Smooth muscle cell (in vitro differentiated cells): ENCODE results near the gene SLAIN1. TPM values are rescaled to one million over a fixed set of nuclear protein-coding genes. Genes with fewer than 3 reads are reported as not detected.

Experiments used
- DNase-seq: peaks from one replicate; lab custom pipeline; 2025; ENCODE audit not compliant: unreplicated experiment; lab: John Stamatoyannopoulos, UW
- H2AFZ ChIP-seq: fragments of 200-600 bp; sonication (generic); 2 replicates; pipeline ENCODE4 v1.6.0; 2016; ENCODE audit warnings: antibody characterized with exemption, low read depth, mild to moderate bottlenecking
- H3F3A ChIP-seq: fragments of 200-600 bp; sonication (generic); 2 replicates; pipeline ENCODE4 v1.6.0; 2017; ENCODE audit warnings: antibody characterized with exemption, low read depth
- H3K27ac ChIP-seq: fragments of 200-600 bp; sonication (generic); 2 replicates; pipeline ENCODE4 v1.5.1; 2016; ENCODE audit warnings: low read depth, mild to moderate bottlenecking
- H3K27me3 ChIP-seq: fragments of 200-600 bp; sonication (generic); 2 replicates; pipeline ENCODE4 v1.6.1; 2016; ENCODE audit warnings: low read depth, mild to moderate bottlenecking
- H3K36me3 ChIP-seq: fragments of 200-600 bp; sonication (generic); 2 replicates; pipeline ENCODE4 v1.5.1; 2016; ENCODE audit warnings: low read depth
- H3K4me1 ChIP-seq: fragments of 200-600 bp; sonication (generic); 2 replicates; pipeline ENCODE4 v1.5.1; 2016; ENCODE audit warnings: low read depth
- H3K4me2 ChIP-seq: fragments of 200-600 bp; sonication (generic); 2 replicates; pipeline ENCODE4 v1.6.0; 2016; ENCODE audit warnings: mild to moderate bottlenecking
- H3K4me3 ChIP-seq: fragments of 200-600 bp; sonication (generic); 2 replicates; pipeline ENCODE4 v1.5.1; 2016; ENCODE audit warnings: mild to moderate bottlenecking
- H3K79me2 ChIP-seq: fragments of 200-600 bp; sonication (generic); 2 replicates; pipeline ENCODE4 v1.6.0; 2016; ENCODE audit warnings: low read depth, mild to moderate bottlenecking
- H3K9ac ChIP-seq: fragments of 200-600 bp; sonication (generic); 2 replicates; pipeline ENCODE4 v1.6.0; 2016; ENCODE audit warnings: low read depth
- H3K9me3 ChIP-seq: fragments of 200-600 bp; sonication (generic); replicated peaks from 2 replicates; pipeline ENCODE4 v1.5.1; 2016; ENCODE audit warnings: low read depth
- H4K20me1 ChIP-seq: fragments of 200-600 bp; sonication (generic); 2 replicates; pipeline ENCODE4 v1.6.0; 2016; ENCODE audit warnings: low read depth
- CTCF ChIP-seq: fragments of 200-600 bp; sonication (generic); IDR thresholded peaks from 2 replicates; pipeline ENCODE4 v1.5.1; 2017; ENCODE audit warnings: borderline replicate concordance, mild to moderate bottlenecking, antibody characterized with exemption; ENCODE audit not compliant: insufficient read depth, poor library complexity, severe bottlenecking
- WGBS: methylation state at CpG from one replicate; pipeline ENCODE4 v1.1.7; 2016; ENCODE audit warnings: low lambda C conversion rate; 5-methylcytosine and 5-hydroxymethylcytosine counted together
- polyA plus RNA-seq: library from polyadenylated mRNA; unstranded; fragments of >200 nt; fragmentation: Nextera tagmentation; extraction: Ambion mirVana; gene quantifications from 2 replicates; pipeline ENCODE4 v1.2.1, GENCODE V29; 2016
- total RNA-seq: library from RNA; depleted of rRNA; stranded (reverse); fragments of >200 nt; gene quantifications from 2 replicates; pipeline ENCODE4 v1.2.3, GENCODE V29; 2014

SLAIN1 gene
- total and polyA plus RNA-seq, 2 experiments from 2014 or later: 0.18 TPM; not detected in 1

DNA sequence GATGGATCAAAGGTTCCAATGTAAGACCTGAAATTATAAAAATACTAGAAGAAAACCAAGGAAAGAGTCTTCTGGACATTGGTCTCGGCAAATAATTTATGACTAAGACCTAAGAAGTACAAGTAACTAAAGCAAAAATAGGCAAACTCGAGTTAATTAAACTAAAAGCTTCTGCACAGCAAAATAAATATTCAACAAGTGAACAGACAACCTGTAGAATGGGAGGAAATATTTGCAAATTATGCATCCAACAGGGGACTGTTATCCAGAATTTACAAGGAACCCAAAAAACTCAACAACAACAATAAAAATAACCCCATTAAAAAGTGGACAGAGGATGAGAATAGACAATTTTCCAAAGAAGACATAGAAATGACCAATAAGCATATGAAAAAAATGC lies 9.7 kb upstream of the SLAIN1 start:
- no peak overlapping the region for H3K4me3 ChIP-seq
- H3F3A ChIP-seq: no peaks in the 10 kb centered on the region
- no peak overlapping the region for H3K9ac ChIP-seq
- H4K20me1 ChIP-seq: no peaks in the 10 kb centered on the region
- H3K4me2 ChIP-seq: no peak overlapping the region
- H2AFZ ChIP-seq: no peak overlapping the region
- TF ChIP-seq CTCF: no peak
- H3K9me3 ChIP-seq: no peaks in the 10 kb centered on the region
- H3K4me1 ChIP-seq: no peaks in the 10 kb centered on the region
- no peak overlapping the region for H3K27ac ChIP-seq
- no peaks in the 10 kb centered on the region for H3K27me3 ChIP-seq
- no peaks in the 10 kb centered on the region for H3K36me3 ChIP-seq
- H3K79me2 ChIP-seq: no peaks in the 10 kb centered on the region
- WGBS: 71% methylated on average over 2 of the region's 2 CpGs
- DNase-seq: no peak

DNA sequence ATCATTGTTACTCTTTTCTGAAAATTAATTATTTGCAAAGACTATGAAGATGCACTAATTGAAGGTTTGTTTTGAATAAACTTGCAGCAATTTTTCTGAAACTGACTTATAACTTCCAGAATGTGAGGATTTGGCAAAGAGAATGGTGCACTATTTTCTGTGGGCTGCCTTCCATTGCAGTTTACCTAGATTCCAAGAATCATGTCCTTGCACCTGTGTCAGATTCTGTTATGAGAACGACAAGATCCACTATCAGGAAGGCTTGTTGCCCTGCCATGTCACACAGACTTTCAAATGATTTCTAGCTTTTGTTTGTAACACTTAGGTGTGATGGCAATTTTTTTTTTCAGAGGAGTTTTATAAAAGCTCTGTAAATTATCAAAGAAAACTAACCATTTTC lies 5.6 kb upstream of the SLAIN1 start:
- Histone ChIP-seq H3K4me3 (no peak overlapping the region), H3K9ac (no peak overlapping the region), H2AFZ (no peak overlapping the region), H3F3A (no peaks in the 10 kb centered on the region), H3K4me1 (peaks cover 11% of the 10 kb centered on the region), H4K20me1 (no peaks in the 10 kb centered on the region), H3K4me2 (no peak overlapping the region), H3K27ac (no peak overlapping the region), H3K9me3 (no peaks in the 10 kb centered on the region), H3K79me2 (no peaks in the 10 kb centered on the region), H3K27me3 (peaks cover 34% of the 10 kb centered on the region), H3K36me3 (no peaks in the 10 kb centered on the region)
- no peak for DNase-seq
- TF ChIP-seq CTCF: no peak
- 83% methylated on average over 1 of the region's 1 CpG for WGBS

GRCh38 chr13:77692746-77693448 lies 4.6 kb upstream of the SLAIN1 start:
- Histone ChIP-seq H4K20me1 (no peaks in the 10 kb centered on the region), H3K4me2 (no peak overlapping the region), H3K9ac (no peak overlapping the region), H3K27me3 (peaks cover 43% of the 10 kb centered on the region), H3K27ac (no peak overlapping the region), H3K9me3 (no peaks in the 10 kb centered on the region), H3K4me1 (peaks cover 11% of the 10 kb centered on the region), H3K4me3 (no peak overlapping the region), H2AFZ (no peak overlapping the region), H3F3A (no peaks in the 10 kb centered on the region), H3K36me3 (no peaks in the 10 kb centered on the region), H3K79me2 (no peaks in the 10 kb centered on the region)
- 79% methylated on average over 2 of the region's 2 CpGs for WGBS
- no peak for TF ChIP-seq CTCF
- no peak for DNase-seq

DNA sequence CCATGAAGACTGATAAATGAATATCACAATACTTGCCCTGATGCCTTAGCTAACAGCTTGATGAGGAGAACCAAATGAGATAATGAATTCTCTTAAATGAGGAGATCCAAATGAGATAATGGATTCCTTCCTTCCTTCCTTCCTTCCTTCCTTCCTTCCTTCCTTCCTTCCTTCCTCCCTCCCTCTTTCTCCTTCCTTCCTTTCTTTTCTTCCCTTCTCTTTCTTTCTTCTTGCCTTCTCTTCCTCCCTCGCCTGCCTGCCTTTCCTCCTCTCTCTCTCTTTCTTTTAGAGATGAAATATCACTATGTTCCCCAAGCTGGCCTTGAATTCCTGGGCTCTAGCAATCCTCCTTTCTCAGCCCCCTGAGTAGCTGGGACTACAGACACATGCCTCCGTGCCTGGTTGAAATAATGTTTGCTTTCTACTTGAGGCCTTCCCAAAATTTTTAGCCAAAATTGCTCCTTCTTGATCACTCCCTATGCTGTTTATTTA lies 4.0 kb upstream of the SLAIN1 start:
- Histone ChIP-seq H3K36me3 (no peaks in the 10 kb centered on the region), H4K20me1 (no peaks in the 10 kb centered on the region), H2AFZ (no peak overlapping the region), H3F3A (no peaks in the 10 kb centered on the region), H3K4me3 (no peak overlapping the region), H3K4me1 (peaks cover 11% of the 10 kb centered on the region), H3K79me2 (no peaks in the 10 kb centered on the region), H3K27ac (no peak overlapping the region), H3K4me2 (no peak overlapping the region), H3K9me3 (no peaks in the 10 kb centered on the region), H3K9ac (no peak overlapping the region), H3K27me3 (peaks cover 46% of the 10 kb centered on the region)
- WGBS: 88% methylated on average over 2 of the region's 2 CpGs
- DNase-seq: no peak
- no peak for TF ChIP-seq CTCF
